Breast epithelium (tissue), 4 donors: ENCODE results near the gene CEACAM8. TPM values are rescaled to one million over a fixed set of nuclear protein-coding genes. Genes with fewer than 3 reads are reported as not detected.

ENCODE experiments used
- DNase-seq, 2 donors: peaks; one replicate each; pipeline ENCODE4 v3.0.0-alpha.2; 2019; ENCODE audit warnings: low spot score in 2 of 2
- H3K27ac ChIP-seq, 2 donors: fragments of 200-600 bp; sonication (generic) in 1 of 2; one replicate each; pipeline ENCODE4 v1.5.1; 2016 to 2019; ENCODE audit warnings: mild to moderate bottlenecking in 1 of 2
- H3K27me3 ChIP-seq, 2 donors: fragments of 200-600 bp; sonication (generic) in 1 of 2; one replicate each; pipeline versions ENCODE4 v1.5.1 to v1.6.0; 2017 to 2019; ENCODE audit warnings: control low read depth in 1 of 2, mild to moderate bottlenecking in 1 of 2
- H3K36me3 ChIP-seq: fragments of 200-600 bp; one replicate; pipeline ENCODE4 v1.5.1; 2019
- H3K4me1 ChIP-seq, 2 donors: fragments of 200-600 bp; sonication (generic); one replicate each; pipeline ENCODE4 v1.5.1; 2016 to 2019; ENCODE audit warnings: control low read depth in 1 of 2
- H3K4me3 ChIP-seq, 3 donors: fragments of 200-600 bp; sonication (generic); 1 replicate in 2 of 3; 2 replicates in 1 of 3; pipeline ENCODE4 v1.5.1; 2016 to 2019; ENCODE audit warnings: mild to moderate bottlenecking in 3 of 3, moderate library complexity in 2 of 3
- H3K9me3 ChIP-seq, 2 donors: fragments of 200-600 bp; sonication (generic) in 1 of 2; one replicate each; pipeline ENCODE4 v1.5.1; 2016 to 2019; ENCODE audit warnings: control low read depth in 1 of 2
- POLR2A ChIP-seq: fragments of 450-650 bp; IDR thresholded peaks from one replicate; pipeline ENCODE4 v1.6.1; 2016; ENCODE audit warnings: antibody characterized with exemption, mild to moderate bottlenecking, moderate library complexity
- POLR2AphosphoS5 ChIP-seq, 3 donors: sonication (generic); formaldehyde crosslinking; IDR thresholded peaks; one replicate each; pipeline ENCODE4 v1.6.1; 2017; ENCODE audit warnings: antibody characterized with exemption in 3 of 3
- intact Hi-C: fragments of 100-400 bp; cut with DNase I; formaldehyde crosslinking; loops from one replicate; pipeline ENCODE4 v1.15.1; 2023; ENCODE audit warnings: low total_unique reads
- total RNA-seq, 3 donors: library from RNA; depleted of rRNA; stranded (reverse); fragments of >200 nt; gene quantifications; one replicate each; pipeline ENCODE4 v1.1.0, GENCODE V29; 2016
- TF ChIP-seq, protein P1 (sequence below), 3 donors: fragments of 450-650 bp; IDR thresholded peaks; one replicate each; pipeline ENCODE4 v1.5.1; 2016 to 2017; ENCODE audit warnings: antibody characterized with exemption in 3 of 3, mild to moderate bottlenecking in 3 of 3, moderate library complexity in 3 of 3

The CEACAM8 gene
- total RNA-seq, 3 donors from 2014 or later, result not detected

DNA sequence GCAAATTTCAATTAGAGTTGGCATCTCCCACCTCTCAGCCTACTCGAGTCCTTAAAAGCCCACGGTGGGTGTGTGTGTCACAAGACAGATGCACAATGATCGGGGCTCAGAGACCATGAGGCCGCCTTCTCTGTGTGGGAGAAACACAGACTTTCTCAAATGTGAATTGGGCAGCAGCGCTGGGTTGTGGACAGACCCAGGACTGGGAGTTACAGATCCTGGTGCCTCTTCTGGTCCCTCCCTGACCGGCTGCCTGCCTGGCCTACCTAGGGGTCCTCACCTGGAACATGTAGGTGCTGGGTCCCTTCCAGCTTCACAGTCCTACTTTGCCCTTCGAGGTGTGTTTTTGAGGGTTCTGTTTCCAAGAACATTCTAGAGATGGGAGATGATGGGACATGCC lies 4.9 kb downstream of the CEACAM8 start:
- H3K9me3 ChIP-seq, result no peaks in the 10 kb centered on the region
- no peaks in the 10 kb centered on the region for H3K27me3 ChIP-seq
- no peak for DNase-seq
- H3K36me3 ChIP-seq, result no peaks in the 10 kb centered on the region
- no peak overlapping the region for H3K4me3 ChIP-seq
- no peak overlapping the region for H3K27ac ChIP-seq
- TF ChIP-seq POLR2A (no peak), POLR2AphosphoS5 (IDR thresholded peaks at IDR 0.05) (no peak)
- TF ChIP-seq, protein P1, sequence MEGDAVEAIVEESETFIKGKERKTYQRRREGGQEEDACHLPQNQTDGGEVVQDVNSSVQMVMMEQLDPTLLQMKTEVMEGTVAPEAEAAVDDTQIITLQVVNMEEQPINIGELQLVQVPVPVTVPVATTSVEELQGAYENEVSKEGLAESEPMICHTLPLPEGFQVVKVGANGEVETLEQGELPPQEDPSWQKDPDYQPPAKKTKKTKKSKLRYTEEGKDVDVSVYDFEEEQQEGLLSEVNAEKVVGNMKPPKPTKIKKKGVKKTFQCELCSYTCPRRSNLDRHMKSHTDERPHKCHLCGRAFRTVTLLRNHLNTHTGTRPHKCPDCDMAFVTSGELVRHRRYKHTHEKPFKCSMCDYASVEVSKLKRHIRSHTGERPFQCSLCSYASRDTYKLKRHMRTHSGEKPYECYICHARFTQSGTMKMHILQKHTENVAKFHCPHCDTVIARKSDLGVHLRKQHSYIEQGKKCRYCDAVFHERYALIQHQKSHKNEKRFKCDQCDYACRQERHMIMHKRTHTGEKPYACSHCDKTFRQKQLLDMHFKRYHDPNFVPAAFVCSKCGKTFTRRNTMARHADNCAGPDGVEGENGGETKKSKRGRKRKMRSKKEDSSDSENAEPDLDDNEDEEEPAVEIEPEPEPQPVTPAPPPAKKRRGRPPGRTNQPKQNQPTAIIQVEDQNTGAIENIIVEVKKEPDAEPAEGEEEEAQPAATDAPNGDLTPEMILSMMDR (IDR thresholded peaks at IDR 0.05), result no peak
- H3K4me1 ChIP-seq, result no peaks in the 10 kb centered on the region
- intact Hi-C loops, result no loop called here

DNA sequence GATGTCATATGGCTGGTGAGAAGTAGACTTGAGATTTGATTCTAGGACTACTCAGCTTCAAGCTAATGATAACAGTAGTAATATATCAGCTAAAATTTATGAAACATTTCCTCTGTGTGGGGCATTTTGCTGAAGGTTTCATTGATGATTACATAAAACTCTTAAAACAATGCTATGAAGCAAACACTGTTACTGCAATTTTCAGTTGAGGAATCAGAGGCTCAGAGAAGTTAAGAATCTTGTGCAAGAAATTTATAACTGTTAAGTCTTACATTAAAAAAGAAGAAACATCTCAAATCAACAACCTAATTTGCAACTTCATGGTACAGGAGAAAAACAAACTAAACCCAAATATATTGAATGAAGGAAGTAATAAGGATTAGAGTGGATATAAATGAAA lies 10.3 kb downstream of the CEACAM8 start:
- Histone ChIP-seq H3K27ac (no peak overlapping the region), H3K4me3 (no peak overlapping the region), H3K27me3 (no peaks in the 10 kb centered on the region), H3K4me1 (no peaks in the 10 kb centered on the region), H3K36me3 (no peaks in the 10 kb centered on the region), H3K9me3 (no peaks in the 10 kb centered on the region)
- intact Hi-C loops, result no loop called here
- TF ChIP-seq POLR2A (no peak), POLR2AphosphoS5 (IDR thresholded peaks at IDR 0.05) (no peak)
- TF ChIP-seq, protein P1 (IDR thresholded peaks at IDR 0.05), result no peak
- no peak for DNase-seq

DNA sequence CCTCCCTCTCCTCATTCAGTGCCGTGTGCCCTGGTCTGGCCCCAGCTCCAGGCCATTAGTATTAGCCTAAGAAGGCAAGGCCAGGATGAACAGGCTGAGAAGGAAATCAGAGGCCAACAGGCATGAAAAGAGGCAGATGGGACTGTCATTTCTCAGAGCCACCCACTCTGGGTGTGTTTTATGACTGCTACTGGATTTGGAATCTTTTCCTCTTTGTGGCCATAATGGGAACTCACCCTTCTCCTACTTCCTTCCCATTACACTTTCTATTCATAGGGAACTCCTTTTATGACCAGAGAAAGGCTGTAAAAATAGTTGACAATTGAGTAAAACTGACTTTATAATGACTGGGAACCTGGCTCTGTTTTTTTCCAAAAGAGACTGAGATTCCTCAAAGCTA lies 17.7 kb downstream of the CEACAM8 start:
- H3K4me1 ChIP-seq, result no peaks in the 10 kb centered on the region

DNA sequence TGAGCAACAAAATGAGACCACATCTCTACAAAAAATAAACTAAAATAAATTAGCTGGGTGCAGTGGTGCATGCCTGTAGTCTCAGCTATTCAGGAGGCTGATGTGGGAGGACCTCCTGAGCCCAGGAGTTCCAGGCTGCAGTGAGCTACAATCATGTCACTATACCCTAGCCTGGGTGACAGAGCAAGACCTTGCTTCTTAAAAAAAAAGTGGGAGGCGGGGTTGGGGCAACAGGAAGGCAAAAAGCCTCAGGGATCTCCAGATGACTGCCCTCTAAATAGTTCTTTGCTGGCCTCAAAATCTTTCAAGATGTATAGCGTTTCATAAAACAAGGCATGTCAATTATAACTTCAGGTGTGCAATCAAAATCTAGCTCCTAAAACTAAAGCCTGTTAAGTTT lies 18.5 kb downstream of the CEACAM8 start:
- H3K9me3 ChIP-seq, result no peaks in the 10 kb centered on the region
- H3K4me1 ChIP-seq, result no peaks in the 10 kb centered on the region
- no peaks in the 10 kb centered on the region for H3K27me3 ChIP-seq
- no peak overlapping the region for H3K27ac ChIP-seq
- TF ChIP-seq POLR2AphosphoS5 (IDR thresholded peaks at IDR 0.05) (no peak), POLR2A (no peak)
- TF ChIP-seq, protein P1 (IDR thresholded peaks at IDR 0.05), result no peak
- H3K36me3 ChIP-seq, result no peaks in the 10 kb centered on the region
- intact Hi-C loops, result no loop called here
- H3K4me3 ChIP-seq, result no peak overlapping the region
- no peak for DNase-seq

More for the DNA sequence above, 17.7 kb downstream of the CEACAM8 start:
- H3K4me3 ChIP-seq, result no peak overlapping the region
- intact Hi-C loops, result no loop called here
- TF ChIP-seq POLR2AphosphoS5 (IDR thresholded peaks at IDR 0.05) (no peak), POLR2A (no peak)
- TF ChIP-seq, protein P1 (IDR thresholded peaks at IDR 0.05), result no peak
- H3K27me3 ChIP-seq, result no peaks in the 10 kb centered on the region
- no peak for DNase-seq
- no peaks in the 10 kb centered on the region for H3K9me3 ChIP-seq
- H3K27ac ChIP-seq, result no peak overlapping the region
- no peaks in the 10 kb centered on the region for H3K36me3 ChIP-seq

DNA sequence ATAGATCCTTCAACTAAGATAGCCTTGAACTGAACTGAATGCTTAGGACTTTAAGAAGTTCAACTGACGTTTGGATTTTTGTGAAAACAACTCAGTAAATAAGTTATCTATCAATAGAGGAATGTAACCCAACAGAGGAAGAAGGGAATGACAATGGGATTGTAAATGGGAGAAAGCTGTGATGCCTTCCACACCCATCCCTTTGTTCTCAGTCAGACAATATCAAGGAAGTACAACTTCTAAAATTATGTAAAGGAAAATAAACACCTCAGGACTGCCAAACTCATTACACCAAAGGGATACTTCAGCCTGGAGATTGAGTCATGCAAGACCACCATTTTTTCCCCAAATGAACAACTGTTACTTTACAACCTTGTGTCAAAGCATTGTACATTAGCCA lies 21.1 kb downstream of the CEACAM8 start:
- Histone ChIP-seq H3K4me1 (no peaks in the 10 kb centered on the region), H3K27me3 (no peaks in the 10 kb centered on the region), H3K27ac (no peak overlapping the region), H3K9me3 (no peaks in the 10 kb centered on the region), H3K4me3 (no peak overlapping the region), H3K36me3 (no peaks in the 10 kb centered on the region)
- TF ChIP-seq, protein P1 (IDR thresholded peaks at IDR 0.05), result no peak
- TF ChIP-seq POLR2AphosphoS5 (IDR thresholded peaks at IDR 0.05) (no peak), POLR2A (no peak)
- intact Hi-C loops, result no loop called here
- no peak for DNase-seq
